ENCODE measurements around the gene UBE2O.

The UBE2O gene

DNA sequence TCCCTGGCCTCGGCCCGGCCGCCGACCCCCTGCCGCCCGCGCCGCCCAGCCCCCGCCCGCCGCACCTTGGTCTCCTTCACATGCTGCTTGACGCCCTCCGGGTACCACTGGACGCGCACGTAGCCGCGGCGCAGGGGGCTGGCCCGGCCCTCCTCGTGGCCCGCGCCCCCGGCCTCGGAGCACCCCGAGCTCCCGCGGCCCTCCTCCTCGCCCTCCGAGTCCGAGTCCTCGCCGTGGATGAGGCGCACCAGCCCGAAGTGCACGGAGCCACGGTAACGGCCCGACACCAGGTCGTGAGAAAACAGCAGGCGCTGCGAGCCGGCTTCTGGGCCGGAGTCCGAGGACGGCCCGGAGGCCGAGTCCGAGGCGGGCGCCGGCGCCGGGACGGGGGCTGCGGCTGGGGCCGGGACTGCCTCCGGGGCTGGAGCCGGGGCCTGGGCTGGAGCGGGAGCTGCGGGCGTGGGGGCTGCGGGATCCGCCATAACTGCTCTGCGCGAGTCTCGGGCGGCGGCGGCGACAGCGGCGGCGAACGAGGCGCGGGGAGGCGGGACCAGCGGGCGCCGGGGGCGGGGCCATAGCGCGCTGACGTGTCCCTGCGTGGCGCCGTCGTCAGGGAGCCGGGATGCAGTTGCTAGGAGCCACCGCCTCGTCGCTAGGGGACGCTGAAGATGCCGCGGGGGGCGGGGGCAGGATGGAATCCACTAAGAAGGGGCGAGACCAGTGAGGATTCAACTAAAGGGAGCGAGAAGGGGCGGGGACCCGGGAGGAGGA lies at the start of gene UBE2O:
Gene UBE2O (minus strand): TSS at position 493 of the 771 bp plus-strand sequence. CDS start 11 bp downstream, at position 482.
- DNase-seq = peak; percentile 95 to 97

DNA sequence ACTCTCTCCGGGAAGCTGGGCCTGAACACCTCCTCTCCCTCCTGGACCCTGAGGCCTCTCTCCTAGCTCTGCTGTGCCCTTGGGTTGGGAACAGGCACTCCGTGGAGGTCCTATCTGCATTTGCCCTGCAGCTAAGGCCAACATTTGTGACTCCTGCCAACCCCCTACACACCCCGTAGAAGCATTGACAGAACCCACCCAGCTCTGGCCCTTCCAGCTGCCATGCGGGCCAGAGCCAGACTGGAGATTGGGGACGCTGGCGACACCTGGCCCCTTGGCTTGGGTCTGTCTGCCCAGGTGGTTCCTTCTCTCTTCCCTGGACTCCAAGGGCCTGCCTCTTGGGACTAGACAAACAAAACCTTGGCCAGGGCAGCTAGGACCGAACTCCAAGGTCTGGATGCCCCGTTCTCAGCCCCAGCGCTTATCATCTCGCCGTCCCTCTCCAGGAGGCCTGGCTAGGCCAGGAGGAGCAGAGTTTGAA lies 48.9 kb upstream of the UBE2O start:
- DNase-seq = no peak

DNA sequence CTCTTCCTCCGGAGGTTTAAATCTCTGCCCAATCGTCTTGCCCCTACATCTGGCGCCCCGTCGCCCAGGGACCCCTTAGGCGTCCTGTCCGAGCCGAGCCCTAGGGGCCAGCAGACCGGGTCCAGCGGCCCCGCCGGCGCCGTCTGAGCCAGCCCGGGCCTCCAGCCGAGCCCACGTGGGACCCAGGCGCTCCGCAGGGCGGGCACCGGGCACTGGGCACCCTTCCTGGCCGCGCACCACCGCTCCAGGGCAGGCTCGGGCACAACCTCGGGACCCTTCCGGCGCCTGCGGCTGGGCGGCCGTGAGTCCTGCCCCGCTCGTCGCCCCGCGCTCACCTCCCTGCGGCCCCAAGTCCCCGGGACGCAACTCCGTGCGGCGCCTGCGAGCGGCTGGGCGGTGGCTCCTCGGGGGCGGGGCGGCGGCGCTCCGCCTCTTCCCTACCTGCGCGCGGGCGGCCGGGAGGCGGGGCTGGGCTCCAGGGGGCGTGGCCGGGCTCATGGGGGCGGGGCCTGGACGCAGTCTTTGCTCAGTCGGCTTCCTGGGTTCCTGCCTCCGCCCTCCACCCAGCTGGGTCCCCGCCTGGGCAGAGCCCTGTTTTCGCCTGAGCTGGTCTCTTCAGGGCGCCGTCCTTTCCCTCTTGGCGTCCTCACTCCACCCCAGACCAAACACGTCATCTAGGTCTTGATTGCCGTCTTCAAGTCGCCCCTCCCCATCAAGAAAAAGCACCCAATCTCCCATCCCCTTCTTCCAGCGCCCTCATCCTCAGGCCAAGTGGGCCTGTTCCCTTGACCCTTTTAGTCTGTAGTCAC lies 48.3 kb upstream of the UBE2O start, which contains the start of gene RHBDF2:
Gene RHBDF2 (minus strand): TSS at position 406 of the 809 bp plus-strand sequence. CDS start 19,899 bp downstream, outside the sequence.
- peak; percentile 70 to 82 for DNase-seq

DNA sequence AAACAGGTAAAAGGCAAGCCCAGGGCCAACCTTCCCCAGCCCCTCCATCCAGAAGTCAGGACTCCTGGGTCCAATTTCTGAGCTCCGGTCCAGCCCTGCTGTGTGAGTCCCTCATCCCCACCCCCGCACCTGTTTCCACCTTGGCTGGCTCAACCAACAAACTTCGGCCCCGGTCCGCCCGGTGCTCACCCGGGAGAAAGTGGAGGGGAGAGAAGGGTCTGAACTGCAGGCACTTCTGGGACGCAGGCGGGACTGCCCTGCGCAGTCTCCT lies 47.7 kb upstream of the UBE2O start:
- DNase-seq = no peak

DNA sequence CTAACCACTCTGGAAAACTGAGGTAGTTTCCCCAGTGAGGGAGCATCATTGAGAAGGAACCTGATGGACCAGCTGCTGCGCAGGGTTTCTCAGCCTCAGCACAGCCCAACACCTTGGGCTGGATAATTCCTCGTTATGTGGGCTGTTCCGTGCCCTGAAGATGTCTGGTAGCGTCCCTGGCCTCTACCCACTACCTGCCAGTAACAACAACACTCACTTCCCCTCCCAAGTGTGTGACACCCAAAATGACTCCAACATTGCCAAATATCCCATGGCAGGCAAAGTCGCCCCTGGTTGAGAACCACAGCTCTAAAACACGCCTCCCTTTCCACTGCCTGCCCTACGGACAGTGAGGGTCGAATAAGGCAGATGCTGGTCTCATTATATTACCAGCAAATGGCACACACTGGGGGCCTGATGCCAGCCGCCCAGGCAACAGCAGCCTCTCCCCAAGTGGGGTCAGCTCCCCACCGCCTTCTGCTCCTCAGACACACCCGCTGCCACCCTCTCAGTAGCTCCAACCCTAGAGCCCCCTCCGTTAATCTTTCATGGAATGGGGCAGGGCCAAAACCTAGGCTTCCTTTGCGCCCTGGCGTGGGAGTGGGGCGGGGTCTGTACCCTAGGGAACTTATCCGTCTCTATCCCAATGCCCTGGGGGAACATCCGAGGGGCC lies 47.3 kb upstream of the UBE2O start:
- DNase-seq = peak; percentile 81 to 83

DNA sequence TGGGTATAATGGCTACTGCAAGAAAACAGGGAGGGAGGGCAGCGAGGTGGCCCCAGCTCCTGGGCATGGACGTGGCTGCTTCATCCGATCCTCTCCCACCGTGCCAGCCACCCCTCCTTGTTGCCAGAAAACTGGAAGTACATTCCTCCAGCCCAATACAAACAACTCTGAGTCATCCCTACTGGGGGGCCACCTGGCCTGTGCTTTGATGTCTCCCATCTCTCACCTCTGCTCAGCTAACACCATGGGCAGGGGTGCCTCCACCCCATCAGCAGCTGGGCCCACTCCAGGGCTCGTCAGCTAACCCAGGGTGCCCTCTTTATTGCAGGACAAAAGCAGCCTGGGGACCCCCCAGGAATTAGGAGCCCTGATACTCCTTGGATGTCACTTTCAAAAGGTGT lies 46.3 kb upstream of the UBE2O start:
- no peak for DNase-seq

DNA sequence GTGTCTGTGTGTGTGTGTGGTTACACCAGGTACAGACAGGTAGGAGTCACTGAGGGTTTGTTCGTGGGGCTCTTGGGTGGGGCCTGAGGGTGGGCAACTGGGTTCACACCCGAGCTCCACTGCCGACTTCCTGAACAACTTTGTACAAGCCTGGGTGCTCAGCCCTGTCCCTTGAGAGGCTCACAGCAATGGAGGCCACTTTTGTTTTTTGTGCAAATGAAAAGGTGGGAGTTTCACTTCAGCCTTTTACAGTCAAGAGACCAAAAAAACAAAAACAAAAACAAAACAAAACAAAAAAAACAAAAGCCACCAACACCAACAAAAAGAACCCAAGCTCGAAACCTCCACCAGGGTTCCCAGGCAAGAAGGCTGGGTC lies 45.9 kb upstream of the UBE2O start:
- DNase-seq = no peak

DNA sequence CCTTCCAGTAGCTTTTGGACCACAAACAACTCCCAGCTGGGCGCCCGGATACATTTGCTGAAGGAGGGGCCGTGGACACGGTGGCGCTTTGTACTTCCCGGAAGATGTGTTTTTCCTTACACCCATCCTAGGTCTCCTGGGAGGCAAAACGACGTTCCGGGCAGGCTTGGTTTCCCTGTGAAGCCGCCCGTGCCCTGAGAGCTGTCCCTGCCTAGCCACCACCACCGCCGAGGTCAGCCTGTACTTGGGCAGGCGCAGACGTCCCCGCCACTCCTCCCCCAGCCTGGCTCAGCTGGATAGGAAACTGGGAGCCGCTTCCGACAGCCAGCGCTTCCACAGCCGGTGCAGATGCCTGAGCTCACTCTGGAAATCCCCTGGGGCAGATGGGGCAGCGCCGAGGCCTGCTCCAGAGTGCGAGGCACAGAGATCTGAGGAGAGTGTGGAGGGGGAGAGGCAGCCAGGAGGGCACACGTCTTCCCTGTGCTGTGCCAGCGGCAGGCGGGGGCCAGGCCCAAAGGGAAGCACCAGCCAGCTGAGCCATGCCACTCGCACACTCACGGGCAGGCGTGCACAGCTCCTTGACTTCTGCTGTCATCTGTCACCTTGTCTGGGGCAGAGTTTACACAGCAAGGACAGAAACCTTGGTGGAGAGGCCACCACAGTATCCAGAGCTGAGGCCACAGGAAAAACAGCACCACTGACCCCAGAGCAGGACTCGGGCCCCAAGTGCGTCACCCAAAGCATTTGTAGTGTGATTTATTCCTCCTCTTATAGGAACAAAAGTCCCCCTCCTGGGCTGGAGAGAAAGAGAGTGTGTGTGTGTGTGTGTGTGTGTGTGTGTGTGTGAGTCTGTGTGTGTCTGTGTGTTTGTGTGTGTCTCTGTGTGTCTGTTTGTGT lies 45.3 kb upstream of the UBE2O start:
- DNase-seq = peak; percentile 99 to 100

DNA sequence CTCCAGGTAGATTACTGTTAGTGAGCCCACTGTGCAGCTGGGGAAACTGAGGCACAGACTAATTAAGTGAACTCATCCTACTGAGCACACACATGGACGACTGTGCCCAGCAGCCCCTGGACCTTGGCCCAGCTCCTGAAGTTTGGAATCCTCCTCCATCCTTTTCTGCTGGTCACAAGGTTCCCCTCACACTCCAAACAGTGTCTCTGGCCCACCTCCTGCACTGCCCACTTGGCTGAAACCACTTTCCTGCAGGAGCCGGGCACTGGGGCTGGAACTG lies 44.7 kb upstream of the UBE2O start:
- no peak for DNase-seq

DNA sequence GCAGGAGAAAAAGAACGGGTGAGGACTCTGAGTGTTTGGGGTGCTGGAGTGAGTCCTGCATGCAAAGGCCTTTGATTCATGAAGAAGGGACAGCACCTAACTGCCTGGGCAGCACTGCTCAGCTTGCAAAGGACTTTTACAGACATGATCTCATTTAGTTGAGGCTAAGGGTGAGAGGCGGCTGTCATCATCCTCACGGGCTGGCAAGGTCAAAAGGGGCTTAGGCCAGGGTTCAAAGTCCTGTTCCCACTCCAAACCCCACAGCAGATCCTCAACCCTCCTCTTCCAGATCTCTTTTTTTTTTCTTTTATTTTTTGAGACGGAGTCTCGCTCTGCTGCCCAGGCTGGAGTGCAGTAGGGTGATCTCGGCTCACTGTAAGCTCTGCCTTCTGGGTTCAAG lies 43.5 kb upstream of the UBE2O start:
- no peak for DNase-seq

DNA sequence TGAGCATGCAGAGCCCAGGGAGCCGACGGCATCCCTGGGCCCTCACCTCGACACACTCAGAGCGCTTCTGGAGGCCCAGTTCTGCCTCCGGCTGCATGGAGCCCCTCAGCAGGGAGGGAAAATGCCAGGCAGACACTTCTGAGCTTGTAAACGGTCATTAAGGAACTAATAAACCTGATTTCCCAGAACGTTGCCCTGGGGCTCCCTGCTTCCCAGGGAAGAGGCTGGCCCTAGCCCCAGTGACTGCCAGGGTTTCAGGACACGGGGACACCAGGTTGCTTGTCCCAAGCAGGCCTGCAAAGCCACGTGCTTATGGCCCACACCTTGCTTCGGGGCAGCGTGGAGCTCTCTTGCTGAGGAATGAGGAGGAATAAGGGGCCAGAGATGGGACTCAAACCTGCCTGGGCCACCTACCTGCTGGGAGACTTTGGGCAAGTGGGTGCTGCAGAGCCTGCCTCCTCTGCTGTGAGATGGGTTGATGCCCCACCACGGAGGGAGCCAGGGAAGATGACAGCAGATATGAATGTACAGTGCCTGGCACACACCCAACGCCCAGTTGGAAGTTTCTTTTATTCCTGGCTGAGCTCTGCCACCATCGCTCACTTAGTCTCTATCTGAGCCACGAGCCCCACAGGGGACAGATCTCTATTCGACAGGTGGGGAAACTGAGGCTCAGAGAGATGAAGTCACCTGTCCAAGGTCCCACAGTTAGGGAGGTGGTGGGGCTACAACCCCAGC lies 42.9 kb upstream of the UBE2O start:
- no peak for DNase-seq

DNA sequence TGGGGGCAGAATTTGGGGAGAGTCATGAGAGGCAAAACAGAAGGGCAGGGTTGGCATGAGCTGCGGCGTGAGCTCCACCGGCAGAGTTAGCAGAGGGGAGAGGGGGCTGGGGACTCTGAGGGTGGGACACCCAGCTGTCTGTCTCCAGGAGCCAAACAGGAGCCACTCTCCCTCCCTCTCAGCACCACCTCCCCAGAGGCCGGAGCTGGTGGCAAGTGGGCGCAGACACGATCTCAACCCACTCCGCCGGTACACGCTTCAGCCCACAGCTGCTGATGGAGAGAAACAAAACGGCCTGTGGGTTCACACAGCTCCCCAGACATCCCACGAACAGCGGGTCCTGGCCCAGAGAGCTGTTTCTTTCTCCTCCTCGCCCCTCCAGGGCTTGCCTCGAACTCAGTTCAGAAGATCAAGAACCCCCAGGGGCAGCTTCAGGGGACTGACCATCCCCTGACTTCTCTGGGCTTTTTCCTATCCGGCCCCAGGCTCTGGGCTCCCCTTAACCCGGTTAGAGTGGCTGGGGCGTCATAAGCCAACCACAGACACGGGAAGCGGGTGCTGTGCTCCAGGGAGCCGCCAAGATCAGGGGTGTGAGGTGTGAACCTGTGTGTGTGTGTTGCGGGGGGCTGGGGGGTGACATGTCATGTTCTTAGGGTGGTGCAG lies 40.7 kb upstream of the UBE2O start:
- DNase-seq = no peak

DNA sequence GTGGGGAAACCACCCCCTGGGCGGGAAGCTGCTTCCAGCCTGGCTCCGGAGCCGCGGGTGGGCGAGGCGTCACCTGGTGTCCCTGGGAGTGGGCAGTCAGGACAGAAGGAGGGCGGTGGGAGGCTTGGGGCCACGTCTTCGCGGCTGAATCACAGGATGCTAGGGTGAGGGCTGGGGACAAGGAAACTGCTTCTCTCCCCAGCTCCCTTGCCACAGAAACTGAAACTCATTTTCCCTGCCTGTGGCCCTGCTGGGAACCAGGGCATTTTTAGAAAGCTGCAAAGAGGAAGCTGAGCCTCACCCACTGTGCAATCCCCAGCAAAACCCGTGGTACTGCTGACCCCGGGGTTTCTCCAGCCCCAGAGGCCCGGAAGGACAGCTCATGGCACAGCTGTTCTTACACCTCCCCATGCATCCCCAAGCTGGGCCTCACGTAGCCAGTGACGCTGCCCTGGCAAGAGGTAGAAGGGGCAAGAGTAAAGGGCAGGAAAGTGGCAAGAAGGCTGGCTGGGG lies 40.1 kb upstream of the UBE2O start:
- DNase-seq = no peak

DNA sequence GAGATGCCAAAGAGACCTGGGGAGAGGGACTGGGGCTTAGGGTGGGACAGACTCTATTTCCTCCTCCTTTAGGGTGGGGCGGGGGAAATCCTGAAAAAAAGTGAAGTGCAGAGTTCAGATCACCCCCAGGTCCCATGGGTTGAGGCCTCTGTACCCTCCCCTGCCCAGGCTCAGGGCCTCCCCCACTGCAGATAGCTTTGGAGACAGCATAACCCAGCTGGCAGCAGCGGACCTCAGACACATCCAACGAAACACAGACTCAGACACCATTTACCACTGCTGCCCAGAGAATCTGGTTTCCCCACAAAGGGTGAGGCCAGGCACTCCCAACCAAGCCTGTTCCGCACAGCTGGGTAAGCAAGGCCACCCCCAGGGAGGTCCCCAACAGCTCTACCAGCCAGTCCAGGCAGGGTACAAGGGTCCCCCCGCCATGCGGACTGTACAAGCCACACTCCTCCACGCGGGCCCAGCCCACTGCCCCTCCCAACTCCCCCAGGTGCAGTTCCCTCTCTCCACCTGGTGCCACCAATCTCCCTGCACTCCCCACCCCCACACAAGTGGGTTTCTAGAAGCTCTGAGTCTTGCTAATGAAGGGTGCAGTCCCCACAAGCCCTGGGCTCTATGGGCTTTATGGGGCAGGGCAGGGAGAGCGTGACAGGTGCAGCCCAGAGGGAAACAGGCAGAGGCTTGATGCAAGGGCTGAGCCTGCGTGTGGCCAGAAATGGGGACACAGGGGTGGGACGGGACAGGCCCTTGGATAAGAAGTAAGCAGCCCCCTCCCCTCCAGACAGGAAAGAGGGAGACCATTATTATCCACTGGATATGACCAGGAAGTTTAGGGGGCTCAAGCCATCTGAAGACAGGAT lies 39.4 kb upstream of the UBE2O start:
- DNase-seq = no peak

DNA sequence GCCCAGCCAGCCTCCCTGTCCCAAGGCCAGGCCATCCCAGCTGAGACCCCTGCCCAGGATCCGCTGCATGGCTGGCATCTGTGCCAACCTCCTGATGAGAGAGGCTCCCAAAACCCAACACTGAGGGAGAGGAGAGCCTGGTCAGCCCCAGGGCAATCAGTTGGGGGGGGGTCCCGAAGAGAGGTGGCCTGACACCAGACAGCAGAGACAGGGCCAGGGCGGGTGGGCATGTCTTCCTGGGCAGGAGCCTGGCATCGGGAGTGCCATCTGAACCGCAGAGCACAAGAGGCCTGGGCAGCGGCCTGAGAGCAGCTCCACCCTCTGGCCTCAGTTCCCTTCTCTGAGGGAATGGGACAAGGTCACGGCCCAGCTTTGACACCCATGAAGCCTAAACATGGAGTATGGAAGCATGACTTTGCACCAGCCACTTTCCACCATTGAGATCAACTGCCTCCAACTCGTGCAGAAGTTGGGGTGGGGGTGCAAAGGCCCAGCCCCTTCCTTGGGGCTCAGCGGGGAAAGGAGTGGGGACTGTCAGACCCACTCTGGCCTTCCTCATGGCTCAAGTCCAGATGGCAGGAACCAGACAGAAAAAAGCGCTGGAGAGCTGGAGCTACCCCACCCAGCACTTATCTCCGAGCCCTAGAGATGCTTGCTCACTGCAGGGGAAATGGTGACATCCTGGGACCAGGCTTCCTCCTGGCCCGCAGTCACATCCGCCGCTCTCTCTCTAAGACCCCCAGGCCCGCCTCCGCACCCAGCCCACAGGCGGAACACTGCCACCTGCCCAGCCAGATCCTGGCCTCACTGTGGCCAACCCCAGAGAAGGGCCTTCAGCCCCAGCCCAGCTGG lies 38.5 kb upstream of the UBE2O start:
- DNase-seq = no peak

DNA sequence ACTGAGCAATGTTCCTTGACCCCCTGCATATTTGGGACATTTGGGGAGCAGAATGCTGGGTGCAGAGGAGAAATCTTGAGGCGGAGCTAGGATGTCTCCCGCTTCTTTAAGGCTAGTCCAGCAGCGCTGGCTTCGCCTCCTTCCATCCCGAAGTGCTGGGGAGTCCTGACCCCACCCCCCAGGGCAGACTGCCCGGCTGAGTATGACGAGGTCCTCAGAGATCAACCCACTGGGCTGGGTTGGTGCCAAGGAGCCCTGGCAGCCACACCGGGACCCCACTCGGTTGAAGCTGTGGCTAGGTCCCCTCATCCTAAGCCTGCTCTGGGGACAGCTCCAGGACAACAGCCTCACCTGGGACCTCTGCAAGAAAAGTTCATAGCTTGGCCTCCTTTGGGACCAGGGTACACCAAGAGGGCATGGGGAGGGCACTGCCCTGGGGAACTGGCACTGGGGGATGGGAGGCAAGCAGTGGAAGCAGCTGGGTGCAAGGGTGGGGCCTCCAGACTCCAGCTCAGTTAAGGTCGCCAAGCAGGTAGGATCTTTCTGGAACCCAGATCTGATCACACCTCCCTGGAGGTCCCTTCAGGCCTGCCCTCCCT lies 37.3 kb upstream of the UBE2O start:
- no peak for DNase-seq

DNA sequence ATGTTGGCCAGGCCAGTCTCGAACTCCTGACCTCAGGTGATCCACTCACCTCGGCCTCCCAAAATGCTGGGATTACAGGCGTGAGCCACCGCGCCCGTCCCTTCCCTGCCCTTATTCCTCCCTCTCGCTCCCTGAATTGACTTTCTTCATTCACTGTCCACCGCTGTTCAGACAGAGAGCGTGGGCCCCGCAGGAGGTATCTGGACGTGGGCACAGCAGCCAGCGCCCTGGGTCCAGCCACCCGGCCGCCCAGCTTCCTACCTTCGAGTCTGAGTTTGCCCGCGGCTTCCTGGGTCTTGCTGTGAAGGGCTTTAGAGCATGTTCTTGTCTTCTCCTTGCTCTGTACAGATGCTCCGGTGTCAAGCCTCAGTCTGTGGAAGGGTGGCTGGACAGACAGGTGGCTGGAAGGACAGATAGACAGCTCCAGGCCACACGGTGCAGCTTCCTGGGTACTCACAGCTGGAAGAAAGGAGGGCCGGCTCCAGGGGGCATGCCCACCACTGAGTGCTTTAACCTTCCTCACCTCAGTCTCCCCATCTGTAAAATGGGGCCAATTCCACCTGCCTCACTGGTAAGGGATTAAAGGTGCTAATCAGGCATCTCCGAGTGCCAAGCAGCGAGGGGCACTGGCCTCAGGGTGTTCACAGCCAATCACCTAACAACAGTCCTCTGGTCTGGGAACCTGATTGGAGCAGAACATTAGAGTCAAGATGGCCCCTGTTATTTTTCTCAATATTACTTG lies 34.7 kb upstream of the UBE2O start:
- DNase-seq = no peak

DNA sequence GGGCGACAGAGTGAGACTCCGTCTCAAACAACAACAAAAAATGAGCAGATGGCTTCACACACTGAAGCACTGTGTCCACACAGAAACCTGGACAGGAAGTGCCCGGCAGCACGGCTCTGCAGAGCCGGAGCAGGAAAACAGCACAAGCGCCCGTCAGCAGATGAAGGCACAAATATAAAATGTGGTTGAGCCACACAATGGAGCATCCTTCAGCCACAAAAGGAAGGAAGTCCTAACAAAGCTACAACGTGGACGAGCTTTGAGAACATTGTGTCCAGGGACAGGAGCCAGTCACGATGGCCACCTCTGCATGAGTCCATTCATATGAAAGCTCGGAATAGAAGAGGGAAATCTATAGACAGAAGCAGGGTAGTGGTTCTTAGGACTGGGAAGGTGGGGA lies 32.6 kb upstream of the UBE2O start:
- DNase-seq = peak in 1 of 2 experiments; percentile 49

All from NCI-H524 (cell line).